ENCODE measurements around the gene RNASEH2C.

Gene RNASEH2C

GRCh38 chr11:65680192-65680743 lies 40.3 kb downstream of the RNASEH2C start:
- no peak for DNase-seq

GRCh38 chr11:65672982-65673381 lies 47.6 kb downstream of the RNASEH2C start:
- no peak for DNase-seq

DNA sequence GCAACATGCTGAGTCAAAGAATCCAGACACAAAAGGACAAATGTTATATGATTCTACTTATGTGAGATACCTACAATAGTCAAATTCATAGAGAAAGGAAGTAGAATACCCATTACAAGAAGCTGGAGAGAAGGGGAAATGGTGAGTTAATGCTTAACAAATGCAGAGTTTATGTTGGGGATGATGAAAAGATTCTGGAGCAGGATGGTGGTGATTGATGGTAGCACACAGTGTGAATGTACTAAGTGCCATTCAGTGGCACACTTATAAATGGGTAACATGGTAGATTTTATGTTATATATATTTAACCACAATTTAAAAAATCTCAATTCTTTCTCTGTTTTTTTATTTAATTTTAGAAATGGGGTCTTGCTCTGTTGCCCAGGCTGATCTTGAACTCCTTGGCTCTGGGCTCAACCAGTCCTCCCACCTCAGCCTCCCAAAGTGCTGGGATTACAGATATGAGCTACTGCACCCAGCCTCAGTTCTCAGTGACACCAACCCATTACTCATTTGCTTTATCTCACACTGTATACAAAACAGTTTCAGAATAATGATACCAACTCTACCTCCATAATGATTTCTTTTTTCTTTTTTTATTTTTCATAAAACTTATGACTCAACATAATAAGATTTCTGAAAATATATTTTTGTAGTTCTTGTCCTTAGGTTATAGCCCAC lies 48.3 kb downstream of the RNASEH2C start:
- DNase-seq: no peak

Data from NCI-H345 (cell line).